HEK293 (cell line): ENCODE measurements around the gene LRCH1.

ENCODE experiments used
- CTCF ChIA-PET: fragments of 350-600 bp; formaldehyde crosslinking; extraction: SDS; loops from one replicate; lab custom pipeline; 2021; ENCODE audit warnings: antibody characterized with exemption; lab: Yijun Ruan, JAX
- POLR2A ChIA-PET: fragments of 300-600 bp; formaldehyde crosslinking; extraction: SDS; loops from one replicate; lab custom pipeline; 2020; ENCODE audit warnings: antibody characterized with exemption, inconsistent platforms; lab: Yijun Ruan, JAX
- H3K27ac ChIP-seq: fragments of 200-500 bp; sonication (Bioruptor generic); 2 replicates; pipeline ENCODE4 v1.5.1; 2014; ENCODE audit warnings: low read depth, low read length, control low read depth, inconsistent platforms; ENCODE audit errors: extremely low read depth
- H3K36me3 ChIP-seq, 2 experiments: fragments of 200-500 bp in 1 of 2; sonication (Bioruptor generic) in 1 of 2; 1 replicate in 1 of 2; 2 replicates in 1 of 2; pipeline ENCODE4 v1.5.1; 2014 to 2017; ENCODE audit warnings: inconsistent platforms in 2 of 2, low read length in 2 of 2; ENCODE audit not compliant: control insufficient read depth in 2 of 2, insufficient read depth in 1 of 2
- H3K4me1 ChIP-seq: fragments of 200-500 bp; sonication (Bioruptor generic); 2 replicates; pipeline ENCODE4 v1.5.1; 2014; ENCODE audit warnings: mild to moderate bottlenecking, low read length, inconsistent platforms; ENCODE audit not compliant: control insufficient read depth, insufficient read depth
- H3K4me3 ChIP-seq: 2 replicates; pipeline ENCODE4 v1.5.1; 2011; ENCODE audit warnings: low read depth, mild to moderate bottlenecking, control low read depth, low read length, moderate library complexity
- H3K9me3 ChIP-seq: fragments of 200-500 bp; sonication (Bioruptor generic); 2 replicates; pipeline ENCODE4 v1.5.1; 2014; ENCODE audit warnings: low read depth, low read length, inconsistent platforms; ENCODE audit not compliant: control insufficient read depth, insufficient read depth
- ATF2 ChIP-seq: fragments of 450-650 bp; formaldehyde crosslinking; IDR thresholded peaks from 2 replicates; pipeline ENCODE4 v1.5.1; 2016; ENCODE audit warnings: missing biosample characterization, missing genetic modification characterization, low read depth
- BCL11B ChIP-seq: fragments of 450-650 bp; formaldehyde crosslinking; IDR thresholded peaks from 2 replicates; pipeline ENCODE4 v1.5.1; 2016; ENCODE audit warnings: low read depth, missing biosample characterization, missing genetic modification characterization
- ELK4 ChIP-seq: IDR thresholded peaks from 2 replicates; pipeline ENCODE4 v1.6.1; 2011; ENCODE audit warnings: mild to moderate bottlenecking, low read depth, low read length, borderline replicate concordance
- SALL2 ChIP-seq: fragments of 450-650 bp; formaldehyde crosslinking; IDR thresholded peaks from 2 replicates; pipeline ENCODE4 v1.5.0; 2017; ENCODE audit warnings: missing biosample characterization, mild to moderate bottlenecking, missing genetic modification characterization, borderline replicate concordance
- ZFP3 ChIP-seq: fragments of 450-650 bp; formaldehyde crosslinking; IDR thresholded peaks from 2 replicates; pipeline ENCODE4 v1.5.1; 2016; ENCODE audit warnings: low read depth, missing biosample characterization, missing genetic modification characterization
- ZIC2 ChIP-seq: fragments of 450-650 bp; formaldehyde crosslinking; IDR thresholded peaks from 2 replicates; pipeline ENCODE4 v1.5.1; 2016; ENCODE audit warnings: missing biosample characterization, missing genetic modification characterization
- ZNF133 ChIP-seq: fragments of 450-650 bp; formaldehyde crosslinking; IDR thresholded peaks from 2 replicates; pipeline ENCODE4 v1.5.1; 2016; ENCODE audit warnings: missing biosample characterization, missing genetic modification characterization
- ZNF138 ChIP-seq: fragments of 450-650 bp; formaldehyde crosslinking; IDR thresholded peaks from 2 replicates; pipeline ENCODE4 v1.5.1; 2016; ENCODE audit warnings: missing biosample characterization, missing genetic modification characterization, borderline replicate concordance
- ZNF202 ChIP-seq: fragments of 450-650 bp; formaldehyde crosslinking; IDR thresholded peaks from 2 replicates; pipeline ENCODE4 v1.5.1; 2016; ENCODE audit warnings: missing biosample characterization, missing genetic modification characterization, borderline replicate concordance
- ZNF214 ChIP-seq: fragments of 450-650 bp; formaldehyde crosslinking; IDR thresholded peaks from 2 replicates; pipeline ENCODE4 v1.5.1; 2017; ENCODE audit warnings: missing biosample characterization, mild to moderate bottlenecking, missing genetic modification characterization, borderline replicate concordance
- ZNF350 ChIP-seq: fragments of 450-650 bp; formaldehyde crosslinking; IDR thresholded peaks from 2 replicates; pipeline ENCODE4 v1.5.0; 2017; ENCODE audit warnings: missing biosample characterization, mild to moderate bottlenecking, missing genetic modification characterization
- ZNF354C ChIP-seq: fragments of 450-650 bp; formaldehyde crosslinking; IDR thresholded peaks from 2 replicates; pipeline ENCODE4 v1.5.1; 2016; ENCODE audit warnings: missing biosample characterization, missing genetic modification characterization, low read depth, borderline replicate concordance
- ZNF423 ChIP-seq: fragments of 450-650 bp; formaldehyde crosslinking; IDR thresholded peaks from 2 replicates; pipeline ENCODE4 v1.5.1; 2016; ENCODE audit warnings: missing biosample characterization, missing genetic modification characterization
- ZNF473 ChIP-seq: fragments of 450-650 bp; formaldehyde crosslinking; IDR thresholded peaks from 2 replicates; pipeline ENCODE4 v1.5.1; 2017; ENCODE audit warnings: missing biosample characterization, missing genetic modification characterization
- ZNF514 ChIP-seq: fragments of 450-650 bp; formaldehyde crosslinking; IDR thresholded peaks from 2 replicates; pipeline ENCODE4 v1.5.1; 2016; ENCODE audit warnings: missing biosample characterization, missing genetic modification characterization
- ZNF561 ChIP-seq: fragments of 450-650 bp; IDR thresholded peaks from 2 replicates; pipeline ENCODE4 v1.5.1; 2018; ENCODE audit warnings: missing biosample characterization, missing genetic modification characterization, borderline replicate concordance
- ZNF660 ChIP-seq: fragments of 450-650 bp; IDR thresholded peaks from 2 replicates; pipeline ENCODE4 v1.5.1; 2018; ENCODE audit warnings: missing biosample characterization, mild to moderate bottlenecking, missing genetic modification characterization
- ZNF670 ChIP-seq: fragments of 450-650 bp; formaldehyde crosslinking; IDR thresholded peaks from 2 replicates; pipeline ENCODE4 v1.5.1; 2016; ENCODE audit warnings: missing biosample characterization, missing genetic modification characterization, low read depth
- ZNF76 ChIP-seq: fragments of 450-650 bp; formaldehyde crosslinking; IDR thresholded peaks from 2 replicates; pipeline ENCODE4; 2016; ENCODE audit warnings: low read depth, missing biosample characterization, missing genetic modification characterization, borderline replicate concordance
- ZNF776 ChIP-seq: fragments of 450-650 bp; formaldehyde crosslinking; IDR thresholded peaks from 2 replicates; pipeline ENCODE4 v1.5.0; 2017; ENCODE audit warnings: missing biosample characterization, missing genetic modification characterization, borderline replicate concordance
- ZNF785 ChIP-seq: fragments of 450-650 bp; formaldehyde crosslinking; IDR thresholded peaks from 2 replicates; pipeline ENCODE4 v1.5.1; 2016; ENCODE audit warnings: missing biosample characterization, missing genetic modification characterization
- ZNF837 ChIP-seq: fragments of 450-650 bp; formaldehyde crosslinking; IDR thresholded peaks from 2 replicates; pipeline ENCODE4 v1.5.1; 2016; ENCODE audit warnings: missing biosample characterization, missing genetic modification characterization
- ZNF843 ChIP-seq: fragments of 450-650 bp; formaldehyde crosslinking; IDR thresholded peaks from 2 replicates; pipeline ENCODE4 v1.5.1; 2016; ENCODE audit warnings: missing biosample characterization, missing genetic modification characterization
- ZSCAN5A ChIP-seq: fragments of 450-650 bp; formaldehyde crosslinking; IDR thresholded peaks from 2 replicates; pipeline ENCODE4 v1.5.1; 2016; ENCODE audit warnings: missing biosample characterization, missing genetic modification characterization
- TF ChIP-seq, protein P1 (sequence below): fragments of 450-650 bp; formaldehyde crosslinking; IDR thresholded peaks from 2 replicates; pipeline ENCODE4 v1.5.1; 2017; ENCODE audit warnings: missing biosample characterization, missing genetic modification characterization

LRCH1 gene

GRCh38 chr13:46745062-46745461 is 192.1 kb downstream of the LRCH1 start:
- POLR2A ChIA-PET = no interaction called here
- Histone ChIP-seq H3K4me1 (no peaks in the 10 kb centered on the region), H3K9me3 (no peaks in the 10 kb centered on the region), H3K27ac (no peak overlapping the region), H3K36me3 (peaks cover 0 to 32% of the 10 kb centered on the region in 2 experiments; a peak in 2 of 3 replicates), H3K4me3 (no peak overlapping the region)
- CTCF ChIA-PET = no interaction called here
- no peak for TF ChIP-seq SALL2
- TF ChIP-seq BCL11B (tag by site-specific recombination) = no peak
- TF ChIP-seq ZNF843 (tag by site-specific recombination) = no peak
- no peak for TF ChIP-seq ZNF423 (tag by site-specific recombination)
- TF ChIP-seq ZNF473 (tag by site-specific recombination) = no peak

GRCh38 chr13:46745706-46746105 is 192.7 kb downstream of the LRCH1 start:
- POLR2A ChIA-PET = no interaction called here
- H3K36me3 ChIP-seq = peaks cover 0 to 39% of the 10 kb centered on the region in 2 experiments; a peak in 2 of 3 replicates
- no peaks in the 10 kb centered on the region for H3K9me3 ChIP-seq
- TF ChIP-seq ZNF354C (tag by site-specific recombination) = no peak
- TF ChIP-seq ZNF76 (tag by site-specific recombination) = no peak
- TF ChIP-seq ZNF785 (tag by site-specific recombination) = no peak
- TF ChIP-seq ZNF350 = no peak
- no peak for TF ChIP-seq ZNF133 (tag by site-specific recombination)
- TF ChIP-seq ZNF670 (tag by site-specific recombination) = no peak
- TF ChIP-seq, protein P1, sequence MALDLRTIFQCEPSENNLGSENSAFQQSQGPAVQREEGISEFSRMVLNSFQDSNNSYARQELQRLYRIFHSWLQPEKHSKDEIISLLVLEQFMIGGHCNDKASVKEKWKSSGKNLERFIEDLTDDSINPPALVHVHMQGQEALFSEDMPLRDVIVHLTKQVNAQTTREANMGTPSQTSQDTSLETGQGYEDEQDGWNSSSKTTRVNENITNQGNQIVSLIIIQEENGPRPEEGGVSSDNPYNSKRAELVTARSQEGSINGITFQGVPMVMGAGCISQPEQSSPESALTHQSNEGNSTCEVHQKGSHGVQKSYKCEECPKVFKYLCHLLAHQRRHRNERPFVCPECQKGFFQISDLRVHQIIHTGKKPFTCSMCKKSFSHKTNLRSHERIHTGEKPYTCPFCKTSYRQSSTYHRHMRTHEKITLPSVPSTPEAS (tag by site-specific recombination) = no peak
- TF ChIP-seq ZNF776 (tag by site-specific recombination) = no peak
- TF ChIP-seq ZNF561 = no peak
- no peak for TF ChIP-seq ZNF514
- TF ChIP-seq ATF2 (tag by site-specific recombination) = no peak
- TF ChIP-seq ZNF202 (tag by site-specific recombination) = no peak
- no peak for TF ChIP-seq ZSCAN5A
- H3K4me3 ChIP-seq = no peak overlapping the region
- no peaks in the 10 kb centered on the region for H3K4me1 ChIP-seq
- no peak overlapping the region for H3K27ac ChIP-seq
- CTCF ChIA-PET = no interaction called here

GRCh38 chr13:46747031-46747820 is 194.3 kb downstream of the LRCH1 start:
- POLR2A ChIA-PET = no interaction called here
- H3K9me3 ChIP-seq = no peaks in the 10 kb centered on the region
- peaks cover 0 to 40% of the 10 kb centered on the region in 2 experiments; a peak in 2 of 3 replicates for H3K36me3 ChIP-seq
- no peak overlapping the region for H3K27ac ChIP-seq
- H3K4me3 ChIP-seq = no peak overlapping the region
- CTCF ChIA-PET = interaction anchor here (0.6 kb wide), 1 partner anchor 11 kb away, joined by 9 read pairs; no protein-coding TSS in a partner anchor
- H3K4me1 ChIP-seq = no peaks in the 10 kb centered on the region
- no peak for TF ChIP-seq ZNF138 (tag by site-specific recombination)
- no peak for TF ChIP-seq ZIC2
- no peak for TF ChIP-seq ZFP3 (tag by site-specific recombination)
- no peak for TF ChIP-seq ZNF214 (tag by site-specific recombination)
- no peak for TF ChIP-seq ZNF837
- TF ChIP-seq ELK4 = no peak
- no peak for TF ChIP-seq ZNF660
